ENCODE results near the gene SYT15.
"Not testable (repeated sequence)": the region's sequence is repeated elsewhere in the genome, so short reads cannot be mapped to it uniquely, and the experiment has no call there.

SYT15 gene

GRCh38 chr10:46560952-46561351 is 18.0 kb upstream of the SYT15 start:
- TF ChIP-seq TAF1 (IDR thresholded peaks at IDR 0.05; ENCODE audit: borderline replicate concordance, low read depth, low read length), result no peak
- TF ChIP-seq POLR2AphosphoS5 (IDR thresholded peaks at IDR 0.05; ENCODE audit: low read depth, low read length), result no peak
- TF ChIP-seq POLR2A (IDR thresholded peaks at IDR 0.05; ENCODE audit: low read depth, low read length), result no peak
- FAIRE-seq (no peak), DNase-seq (ENCODE audit: insufficient read length) (no peak)

- FAIRE-seq; DNase-seq (ENCODE audit: insufficient read length): not testable (repeated sequence)
Observed at GRCh38 chr10:46565591-46566332, 13.2 kb upstream of the SYT15 start.

- FAIRE-seq; DNase-seq (ENCODE audit: insufficient read length): not testable (repeated sequence)
Observed at GRCh38 chr10:46567151-46567550, 11.8 kb upstream of the SYT15 start.

- DNase-seq (ENCODE audit: insufficient read length); FAIRE-seq: not testable (repeated sequence)
Observed at GRCh38 chr10:46570655-46571054, 8.3 kb upstream of the SYT15 start.

GRCh38 chr10:46572765-46573164 is 6.2 kb upstream of the SYT15 start:
- not testable (repeated sequence) for DNase-seq (ENCODE audit: insufficient read length); FAIRE-seq

- FAIRE-seq; DNase-seq (ENCODE audit: insufficient read length): not testable (repeated sequence)
Observed at GRCh38 chr10:46573314-46573713, 5.6 kb upstream of the SYT15 start.

GRCh38 chr10:46573884-46574283 is 5.0 kb upstream of the SYT15 start:
- not testable (repeated sequence) for DNase-seq (ENCODE audit: insufficient read length); FAIRE-seq

GRCh38 chr10:46577624-46578473 is 1.1 kb upstream of the SYT15 start:
- FAIRE-seq; DNase-seq (ENCODE audit: insufficient read length): not testable (repeated sequence)

GRCh38 chr10:46579378-46579777 is 450 bp downstream of the SYT15 start:
- FAIRE-seq, result not testable (repeated sequence)

GRCh38 chr10:46581997-46582396 is 3.1 kb downstream of the SYT15 start:
- DNase-seq (ENCODE audit: insufficient read length); FAIRE-seq: not testable (repeated sequence)

More at GRCh38 chr10:46579378-46579777, 450 bp downstream of the SYT15 start:
- not testable (repeated sequence) for DNase-seq (ENCODE audit: insufficient read length)

GRCh38 chr10:46582568-46582967 is 3.6 kb downstream of the SYT15 start:
- not testable (repeated sequence) for FAIRE-seq

GRCh38 chr10:46584196-46584595 is 5.3 kb downstream of the SYT15 start:
- DNase-seq (ENCODE audit: insufficient read length); FAIRE-seq: not testable (repeated sequence)

More at GRCh38 chr10:46582568-46582967, 3.6 kb downstream of the SYT15 start:
- not testable (repeated sequence) for DNase-seq (ENCODE audit: insufficient read length)

GRCh38 chr10:46585246-46585645 is 6.3 kb downstream of the SYT15 start:
- FAIRE-seq; DNase-seq (ENCODE audit: insufficient read length): not testable (repeated sequence)

GRCh38 chr10:46587546-46587945 is 8.6 kb downstream of the SYT15 start:
- not testable (repeated sequence) for FAIRE-seq; DNase-seq (ENCODE audit: insufficient read length)

- not testable (repeated sequence) for FAIRE-seq; DNase-seq (ENCODE audit: insufficient read length)
Observed at GRCh38 chr10:46588221-46588620, 9.3 kb downstream of the SYT15 start.

GRCh38 chr10:46589589-46589988 is 10.7 kb downstream of the SYT15 start:
- DNase-seq (ENCODE audit: insufficient read length); FAIRE-seq: not testable (repeated sequence)

GRCh38 chr10:46591053-46591452 is 12.1 kb downstream of the SYT15 start:
- not testable (repeated sequence) for FAIRE-seq; DNase-seq (ENCODE audit: insufficient read length)

GRCh38 chr10:46593307-46593706 is 14.4 kb downstream of the SYT15 start:
- DNase-seq (ENCODE audit: insufficient read length); FAIRE-seq: not testable (repeated sequence)

GRCh38 chr10:46594453-46595063 is 15.6 kb downstream of the SYT15 start:
- not testable (repeated sequence) for FAIRE-seq; DNase-seq (ENCODE audit: insufficient read length)

GRCh38 chr10:46596570-46596969 is 17.6 kb downstream of the SYT15 start:
- DNase-seq (ENCODE audit: insufficient read length); FAIRE-seq: not testable (repeated sequence)

All from GM12892 (cell line).